KOPT-K1 (cell line): ENCODE results near the gene MAP3K20.

Experiments used
- H3K27ac ChIP-seq: fragments of 200-600 bp; sonication (generic); 2 replicates; pipeline ENCODE4 v1.5.1; 2016; ENCODE audit warnings: antibody characterized with exemption, mild to moderate bottlenecking, low read depth, low read length; ENCODE audit not compliant: poor library complexity, severe bottlenecking
- H3K36me3 ChIP-seq: fragments of 200-600 bp; sonication (generic); 2 replicates; pipeline ENCODE4 v1.5.1; 2017; ENCODE audit warnings: antibody characterized with exemption, mild to moderate bottlenecking, low read length, moderate library complexity; ENCODE audit not compliant: insufficient read depth
- H3K9me3 ChIP-seq: fragments of 200-600 bp; sonication (generic); 2 replicates; pipeline ENCODE4 v1.5.1; 2017; ENCODE audit warnings: antibody characterized with exemption, low read length, mild to moderate bottlenecking; ENCODE audit not compliant: insufficient read depth, poor library complexity, severe bottlenecking

Gene MAP3K20

DNA sequence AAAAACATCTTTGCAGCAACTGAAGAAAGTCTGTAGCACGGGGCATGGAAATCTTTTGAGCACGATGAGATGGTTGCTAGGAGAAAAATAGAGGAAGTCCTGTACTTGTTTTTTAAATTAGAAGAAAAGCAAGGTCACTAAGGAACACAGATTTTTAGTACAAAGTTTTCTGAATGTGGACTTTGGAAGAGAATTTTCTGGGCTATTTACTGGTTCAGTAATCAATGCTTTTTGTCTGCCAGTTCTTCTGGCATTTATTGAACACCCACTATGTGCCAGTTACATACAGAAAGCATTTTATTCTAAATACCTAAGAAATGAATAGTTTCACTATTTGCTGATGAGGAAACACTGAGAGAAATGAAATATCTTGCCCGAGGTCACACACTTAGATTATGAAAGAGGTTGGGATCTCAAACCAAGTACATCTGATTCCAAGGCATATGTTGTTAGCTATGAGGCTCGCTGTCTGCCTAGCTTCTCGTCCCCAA lies 15.6 kb upstream of the MAP3K20 start:
- Histone ChIP-seq H3K27ac (no peak overlapping the region), H3K9me3 (no peaks in the 10 kb centered on the region), H3K36me3 (no peaks in the 10 kb centered on the region)

GRCh38 chr2:173062801-173063200 lies 12.8 kb upstream of the MAP3K20 start:
- Histone ChIP-seq H3K9me3 (no peaks in the 10 kb centered on the region), H3K36me3 (no peaks in the 10 kb centered on the region), H3K27ac (no peak overlapping the region)

- Histone ChIP-seq H3K27ac (no peak overlapping the region), H3K9me3 (no peaks in the 10 kb centered on the region), H3K36me3 (no peaks in the 10 kb centered on the region)
These were observed 11.4 kb upstream of the MAP3K20 start for GRCh38 chr2:173064151-173064805.

GRCh38 chr2:173066887-173067676 lies 8.6 kb upstream of the MAP3K20 start:
- Histone ChIP-seq H3K9me3 (no peaks in the 10 kb centered on the region), H3K36me3 (no peaks in the 10 kb centered on the region), H3K27ac (no peak overlapping the region)

DNA sequence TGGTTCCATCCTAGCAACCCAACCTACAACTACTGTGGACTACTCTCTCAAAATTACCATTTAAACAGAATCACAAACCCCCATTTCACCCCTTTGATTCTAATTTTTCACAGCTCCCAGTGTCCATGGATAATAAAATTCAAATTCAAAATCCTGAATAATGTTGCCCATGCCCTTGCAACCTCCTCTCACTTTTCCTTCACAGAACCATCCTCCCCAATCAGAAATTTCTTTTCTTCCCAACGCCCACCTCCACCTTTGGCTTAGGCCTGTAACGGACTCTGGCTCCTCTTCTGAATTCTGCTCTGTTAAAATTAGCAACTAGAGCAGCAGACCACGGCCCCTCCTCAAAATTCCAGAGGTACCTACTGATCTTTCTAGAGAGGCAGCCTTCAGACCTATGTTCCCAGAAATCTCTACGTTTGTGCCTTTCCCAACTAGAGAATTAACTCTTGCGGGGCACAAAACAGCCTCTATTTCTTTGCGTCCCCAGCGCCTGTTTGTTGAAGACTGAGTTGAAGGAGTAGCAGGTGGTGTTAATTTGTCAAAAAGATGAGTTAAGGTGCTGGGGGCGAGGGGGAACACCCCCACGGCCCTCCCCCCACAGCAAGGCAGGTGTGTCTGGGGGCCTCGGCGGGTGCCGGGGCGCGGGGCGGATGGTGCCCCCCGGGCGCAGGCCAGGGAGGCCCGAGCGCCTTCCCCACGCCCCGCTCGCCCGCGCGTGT lies 428 bp upstream of the MAP3K20 start:
- Histone ChIP-seq H3K27ac (peak overlapping the region; percentile 76), H3K9me3 (no peaks in the 10 kb centered on the region), H3K36me3 (no peaks in the 10 kb centered on the region)

- H3K27ac ChIP-seq = peak overlapping the region; percentile 76
These were observed 1.1 kb downstream of the MAP3K20 start for GRCh38 chr2:173076581-173077345.

DNA sequence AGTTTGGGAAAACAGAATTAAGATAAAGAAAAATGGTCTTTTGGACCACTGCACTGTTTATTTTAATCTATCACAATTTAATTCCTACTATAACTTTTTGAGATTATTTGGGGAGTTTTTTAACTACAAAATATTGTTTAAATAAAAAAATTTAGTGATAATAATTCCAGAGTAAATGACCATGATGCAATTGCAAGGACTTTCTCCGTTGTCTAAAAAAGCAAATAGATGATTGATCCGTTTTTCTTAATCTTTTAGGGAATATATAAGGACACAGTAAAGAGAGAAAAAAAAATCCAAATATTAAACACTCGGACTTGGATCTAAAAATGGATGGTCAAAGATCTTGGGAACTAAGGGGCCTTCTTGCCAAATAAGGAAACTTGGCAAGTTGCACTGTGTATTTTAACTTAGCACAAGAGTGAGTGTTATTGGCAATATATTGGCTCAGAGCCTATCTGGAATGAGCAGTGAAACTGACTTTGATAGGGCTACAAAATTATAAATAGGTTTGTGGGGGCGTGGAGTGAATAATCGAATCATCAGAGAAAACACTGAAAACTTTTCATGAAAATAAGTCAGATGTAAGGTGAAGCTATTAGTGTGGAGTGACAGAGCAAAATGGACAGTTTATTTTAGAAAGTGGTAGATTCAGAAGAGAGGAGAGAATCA lies 2.0 kb downstream of the MAP3K20 start:
- Histone ChIP-seq H3K9me3 (no peaks in the 10 kb centered on the region), H3K36me3 (no peaks in the 10 kb centered on the region), H3K27ac (no peak overlapping the region)

More at GRCh38 chr2:173076581-173077345, 1.1 kb downstream of the MAP3K20 start:
- no peaks in the 10 kb centered on the region for H3K36me3 ChIP-seq
- H3K9me3 ChIP-seq = no peaks in the 10 kb centered on the region

DNA sequence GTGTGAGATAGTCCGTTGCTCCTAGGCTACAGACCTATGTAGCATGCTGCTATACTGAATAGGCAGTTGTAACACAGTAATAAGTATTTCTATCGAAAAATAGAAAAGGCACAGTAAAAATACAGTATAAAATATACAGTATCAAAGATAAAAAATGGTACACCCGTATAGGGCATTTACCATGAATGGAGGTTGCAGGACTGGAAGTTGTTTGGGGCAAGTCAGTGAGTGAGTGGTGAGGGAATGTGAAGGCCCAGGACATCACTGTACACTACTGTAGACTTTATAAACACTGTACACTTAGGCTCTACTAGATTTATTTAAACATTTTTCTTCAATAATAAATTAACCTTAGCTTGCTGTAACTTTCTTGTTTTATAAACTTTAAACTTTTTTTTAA lies 3.5 kb downstream of the MAP3K20 start:
- no peaks in the 10 kb centered on the region for H3K36me3 ChIP-seq
- no peaks in the 10 kb centered on the region for H3K9me3 ChIP-seq
- no peak overlapping the region for H3K27ac ChIP-seq

- Histone ChIP-seq H3K9me3 (no peaks in the 10 kb centered on the region), H3K36me3 (no peaks in the 10 kb centered on the region), H3K27ac (no peak overlapping the region)
These were observed 4.6 kb downstream of the MAP3K20 start for GRCh38 chr2:173079973-173080860.

- H3K9me3 ChIP-seq = no peaks in the 10 kb centered on the region
- H3K27ac ChIP-seq = no peak overlapping the region
- peaks cover 3% of the 10 kb centered on the region for H3K36me3 ChIP-seq
These were observed 11.0 kb downstream of the MAP3K20 start for GRCh38 chr2:173086518-173087213.

DNA sequence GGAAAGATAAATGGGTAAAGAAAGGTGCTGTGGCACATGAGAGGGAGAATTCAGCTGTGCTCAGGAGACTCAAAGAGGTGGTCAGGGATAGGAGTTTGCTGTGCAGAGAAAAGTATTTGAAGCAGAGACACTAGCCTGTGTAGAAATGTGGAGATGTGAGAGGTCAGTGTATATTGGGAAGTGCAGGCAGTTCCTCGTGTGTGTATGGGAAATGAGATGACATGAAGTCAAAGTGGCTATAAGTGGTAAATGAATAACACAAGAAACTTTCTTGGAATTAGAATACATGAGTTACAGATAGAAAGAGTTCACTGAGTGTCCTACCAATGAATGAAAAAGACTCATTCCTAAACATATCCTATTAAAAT lies 11.6 kb downstream of the MAP3K20 start:
- Histone ChIP-seq H3K36me3 (peaks cover 7% of the 10 kb centered on the region), H3K9me3 (no peaks in the 10 kb centered on the region), H3K27ac (no peak overlapping the region)

- no peaks in the 10 kb centered on the region for H3K9me3 ChIP-seq
- peaks cover 14% of the 10 kb centered on the region for H3K36me3 ChIP-seq
- no peak overlapping the region for H3K27ac ChIP-seq
These were observed 12.3 kb downstream of the MAP3K20 start for GRCh38 chr2:173087793-173088496.
